Thyroid gland (tissue), 4 donors: ENCODE data around the gene VGLL4.

Source experiments
- CTCF ChIP-seq, 6 experiments: fragments of 200-600 bp in 3 of 6; fragments of 450-650 bp in 3 of 6; sonication (generic) in 3 of 6; IDR thresholded peaks; one replicate each; pipeline ENCODE4 v1.5.1; 2016 to 2019; ENCODE audit warnings: antibody characterized with exemption in 6 of 6, mild to moderate bottlenecking in 2 of 6, inconsistent platforms in 1 of 6, moderate library complexity in 1 of 6
- POLR2A ChIP-seq, 2 donors: fragments of 450-650 bp; IDR thresholded peaks; one replicate each; pipeline ENCODE4 v1.6.1; 2017; ENCODE audit warnings: antibody characterized with exemption in 2 of 2, mild to moderate bottlenecking in 2 of 2, moderate library complexity in 1 of 2

- TF ChIP-seq POLR2A (IDR thresholded peaks at IDR 0.05), result no peak
- TF ChIP-seq CTCF (IDR thresholded peaks at IDR 0.05), result no peak
Observed at GRCh38 chr3:11536936-11537612, 106.6 kb downstream of the VGLL4 start.
